WTC11 (cell line): ENCODE data around the gene P4HTM.

Source experiments
- CREM ChIP-seq: sonication (generic); formaldehyde crosslinking; IDR thresholded peaks from 2 replicates; pipeline ENCODE4 v1.8.1; 2022; ENCODE audit warnings: mild to moderate bottlenecking, missing genetic modification reagents, moderate library complexity
- CTCF ChIP-seq: fragments of 200-600 bp; IDR thresholded peaks from 2 replicates; pipeline ENCODE4 v1.8.0; 2022; ENCODE audit warnings: antibody characterized with exemption
- ESRRA ChIP-seq: sonication (generic); formaldehyde crosslinking; IDR thresholded peaks from 2 replicates; pipeline ENCODE4 v1.8.1; 2022; ENCODE audit warnings: mild to moderate bottlenecking, missing genetic modification reagents, borderline replicate concordance
- HMGA2 ChIP-seq: fragments of 250-450 bp; sonication (Bioruptor Pico); IDR thresholded peaks from 2 replicates; pipeline ENCODE4 v1.4.0; 2021; ENCODE audit warnings: mild to moderate bottlenecking, moderate library complexity
- JUN ChIP-seq: sonication (generic); formaldehyde crosslinking; IDR thresholded peaks from 2 replicates; pipeline ENCODE4 v1.8.0; 2023; ENCODE audit warnings: mild to moderate bottlenecking, missing genetic modification reagents
- MAX ChIP-seq: sonication (generic); formaldehyde crosslinking; IDR thresholded peaks from 2 replicates; pipeline ENCODE4 v1.8.0; 2022; ENCODE audit warnings: mild to moderate bottlenecking, missing genetic modification reagents
- NFYB ChIP-seq: sonication (generic); formaldehyde crosslinking; conservative IDR thresholded peaks from 2 replicates; pipeline ENCODE4 v1.8.0; 2022; ENCODE audit warnings: low read depth, missing genetic modification reagents
- ZBTB21 ChIP-seq: sonication (generic); formaldehyde crosslinking; IDR thresholded peaks from 2 replicates; pipeline ENCODE4 v1.8.1; 2023; ENCODE audit warnings: mild to moderate bottlenecking, missing genetic modification reagents, borderline replicate concordance
- ZNF232 ChIP-seq: sonication (generic); formaldehyde crosslinking; IDR thresholded peaks from 2 replicates; pipeline ENCODE4 v1.8.0; 2022; ENCODE audit warnings: mild to moderate bottlenecking, missing genetic modification reagents
- ZNF317 ChIP-seq: sonication (generic); formaldehyde crosslinking; IDR thresholded peaks from 2 replicates; pipeline ENCODE4 v1.8.1; 2023; ENCODE audit warnings: low read depth, mild to moderate bottlenecking, moderate library complexity, missing genetic modification reagents, borderline replicate concordance
- TF ChIP-seq, protein P1 (sequence below): sonication (generic); formaldehyde crosslinking; IDR thresholded peaks from 2 replicates; pipeline ENCODE4 v1.8.0; 2023; ENCODE audit warnings: missing genetic modification reagents
- TF ChIP-seq, protein P2 (sequence below): sonication (generic); formaldehyde crosslinking; IDR thresholded peaks from 2 replicates; pipeline ENCODE4 v1.8.1; 2023; ENCODE audit warnings: mild to moderate bottlenecking, moderate library complexity, missing genetic modification reagents
- TF ChIP-seq, protein P3 (sequence below): sonication (generic); formaldehyde crosslinking; IDR thresholded peaks from 2 replicates; pipeline ENCODE4 v1.8.1; 2023; ENCODE audit warnings: mild to moderate bottlenecking, missing genetic modification reagents, borderline replicate concordance

GRCh38 chr3:48945891-48946549, 44.0 kb upstream of the P4HTM start:
- TF ChIP-seq MAX (CRISPR knock-in tag) (no peak), ZNF317 (CRISPR knock-in tag) (no peak), CTCF (no peak), HMGA2 (CRISPR knock-in tag) (no peak), ESRRA (no peak), ZNF232 (CRISPR knock-in tag) (no peak), JUN (CRISPR knock-in tag) (no peak), ZBTB21 (no peak), CREM (CRISPR knock-in tag) (no peak), NFYB (CRISPR knock-in tag) (no peak)
- TF ChIP-seq, protein P1, sequence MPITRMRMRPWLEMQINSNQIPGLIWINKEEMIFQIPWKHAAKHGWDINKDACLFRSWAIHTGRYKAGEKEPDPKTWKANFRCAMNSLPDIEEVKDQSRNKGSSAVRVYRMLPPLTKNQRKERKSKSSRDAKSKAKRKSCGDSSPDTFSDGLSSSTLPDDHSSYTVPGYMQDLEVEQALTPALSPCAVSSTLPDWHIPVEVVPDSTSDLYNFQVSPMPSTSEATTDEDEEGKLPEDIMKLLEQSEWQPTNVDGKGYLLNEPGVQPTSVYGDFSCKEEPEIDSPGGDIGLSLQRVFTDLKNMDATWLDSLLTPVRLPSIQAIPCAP (CRISPR knock-in tag) = no peak
- TF ChIP-seq, protein P2, sequence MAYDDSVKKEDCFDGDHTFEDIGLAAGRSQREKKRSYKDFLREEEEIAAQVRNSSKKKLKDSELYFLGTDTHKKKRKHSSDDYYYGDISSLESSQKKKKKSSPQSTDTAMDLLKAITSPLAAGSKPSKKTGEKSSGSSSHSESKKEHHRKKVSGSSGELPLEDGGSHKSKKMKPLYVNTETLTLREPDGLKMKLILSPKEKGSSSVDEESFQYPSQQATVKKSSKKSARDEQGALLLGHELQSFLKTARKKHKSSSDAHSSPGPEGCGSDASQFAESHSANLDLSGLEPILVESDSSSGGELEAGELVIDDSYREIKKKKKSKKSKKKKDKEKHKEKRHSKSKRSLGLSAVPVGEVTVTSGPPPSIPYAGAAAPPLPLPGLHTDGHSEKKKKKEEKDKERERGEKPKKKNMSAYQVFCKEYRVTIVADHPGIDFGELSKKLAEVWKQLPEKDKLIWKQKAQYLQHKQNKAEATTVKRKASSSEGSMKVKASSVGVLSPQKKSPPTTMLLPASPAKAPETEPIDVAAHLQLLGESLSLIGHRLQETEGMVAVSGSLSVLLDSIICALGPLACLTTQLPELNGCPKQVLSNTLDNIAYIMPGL (CRISPR knock-in tag) = no peak
- TF ChIP-seq, protein P3, sequence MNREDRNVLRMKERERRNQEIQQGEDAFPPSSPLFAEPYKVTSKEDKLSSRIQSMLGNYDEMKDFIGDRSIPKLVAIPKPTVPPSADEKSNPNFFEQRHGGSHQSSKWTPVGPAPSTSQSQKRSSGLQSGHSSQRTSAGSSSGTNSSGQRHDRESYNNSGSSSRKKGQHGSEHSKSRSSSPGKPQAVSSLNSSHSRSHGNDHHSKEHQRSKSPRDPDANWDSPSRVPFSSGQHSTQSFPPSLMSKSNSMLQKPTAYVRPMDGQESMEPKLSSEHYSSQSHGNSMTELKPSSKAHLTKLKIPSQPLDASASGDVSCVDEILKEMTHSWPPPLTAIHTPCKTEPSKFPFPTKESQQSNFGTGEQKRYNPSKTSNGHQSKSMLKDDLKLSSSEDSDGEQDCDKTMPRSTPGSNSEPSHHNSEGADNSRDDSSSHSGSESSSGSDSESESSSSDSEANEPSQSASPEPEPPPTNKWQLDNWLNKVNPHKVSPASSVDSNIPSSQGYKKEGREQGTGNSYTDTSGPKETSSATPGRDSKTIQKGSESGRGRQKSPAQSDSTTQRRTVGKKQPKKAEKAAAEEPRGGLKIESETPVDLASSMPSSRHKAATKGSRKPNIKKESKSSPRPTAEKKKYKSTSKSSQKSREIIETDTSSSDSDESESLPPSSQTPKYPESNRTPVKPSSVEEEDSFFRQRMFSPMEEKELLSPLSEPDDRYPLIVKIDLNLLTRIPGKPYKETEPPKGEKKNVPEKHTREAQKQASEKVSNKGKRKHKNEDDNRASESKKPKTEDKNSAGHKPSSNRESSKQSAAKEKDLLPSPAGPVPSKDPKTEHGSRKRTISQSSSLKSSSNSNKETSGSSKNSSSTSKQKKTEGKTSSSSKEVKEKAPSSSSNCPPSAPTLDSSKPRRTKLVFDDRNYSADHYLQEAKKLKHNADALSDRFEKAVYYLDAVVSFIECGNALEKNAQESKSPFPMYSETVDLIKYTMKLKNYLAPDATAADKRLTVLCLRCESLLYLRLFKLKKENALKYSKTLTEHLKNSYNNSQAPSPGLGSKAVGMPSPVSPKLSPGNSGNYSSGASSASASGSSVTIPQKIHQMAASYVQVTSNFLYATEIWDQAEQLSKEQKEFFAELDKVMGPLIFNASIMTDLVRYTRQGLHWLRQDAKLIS (CRISPR knock-in tag) = no peak
